Measurements from ENCODE around the gene NUDC. TPM values are rescaled to one million over a fixed set of nuclear protein-coding genes. Genes with fewer than 3 reads are reported as not detected.

NUDC gene
- total and polyA plus RNA-seq, 2 of the 13 experiments (the other 11 are each of a cell fraction or from before 2014, with no cell fraction given) = 34.7 to 104 TPM

DNA sequence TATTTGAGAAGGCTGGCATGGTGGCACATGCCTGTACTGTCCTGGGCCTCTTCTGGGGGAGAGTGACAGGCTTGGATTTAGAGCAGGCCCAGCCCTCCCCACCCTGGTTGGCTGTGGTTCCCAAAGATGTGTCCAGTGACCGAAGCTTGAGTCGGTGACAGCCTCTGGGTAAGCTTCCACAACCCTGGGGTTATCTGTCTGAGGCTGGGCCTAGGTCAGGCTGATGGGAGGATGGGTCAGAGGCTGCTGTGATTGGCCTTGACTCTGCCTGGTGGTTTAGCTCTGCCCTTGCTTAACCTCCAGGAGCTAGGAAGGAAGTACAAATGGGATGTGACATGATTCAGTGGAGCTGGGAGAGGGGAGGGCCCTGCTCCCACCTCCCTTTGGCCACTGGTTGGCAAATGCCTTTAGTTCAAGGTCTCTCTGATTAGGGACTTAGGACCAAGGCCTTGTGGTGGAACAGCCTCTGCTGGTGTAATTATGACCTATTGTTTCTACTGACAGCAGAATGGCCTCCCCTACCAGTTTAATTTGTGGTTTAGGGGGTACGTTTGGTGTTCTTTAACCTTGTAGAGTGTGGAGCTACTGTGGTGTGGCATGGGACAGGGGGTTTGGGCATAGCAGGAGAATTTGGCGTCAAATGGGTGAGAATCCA lies 16.6 kb downstream of the NUDC start (continued):
- TF ChIP-seq, protein P1, sequence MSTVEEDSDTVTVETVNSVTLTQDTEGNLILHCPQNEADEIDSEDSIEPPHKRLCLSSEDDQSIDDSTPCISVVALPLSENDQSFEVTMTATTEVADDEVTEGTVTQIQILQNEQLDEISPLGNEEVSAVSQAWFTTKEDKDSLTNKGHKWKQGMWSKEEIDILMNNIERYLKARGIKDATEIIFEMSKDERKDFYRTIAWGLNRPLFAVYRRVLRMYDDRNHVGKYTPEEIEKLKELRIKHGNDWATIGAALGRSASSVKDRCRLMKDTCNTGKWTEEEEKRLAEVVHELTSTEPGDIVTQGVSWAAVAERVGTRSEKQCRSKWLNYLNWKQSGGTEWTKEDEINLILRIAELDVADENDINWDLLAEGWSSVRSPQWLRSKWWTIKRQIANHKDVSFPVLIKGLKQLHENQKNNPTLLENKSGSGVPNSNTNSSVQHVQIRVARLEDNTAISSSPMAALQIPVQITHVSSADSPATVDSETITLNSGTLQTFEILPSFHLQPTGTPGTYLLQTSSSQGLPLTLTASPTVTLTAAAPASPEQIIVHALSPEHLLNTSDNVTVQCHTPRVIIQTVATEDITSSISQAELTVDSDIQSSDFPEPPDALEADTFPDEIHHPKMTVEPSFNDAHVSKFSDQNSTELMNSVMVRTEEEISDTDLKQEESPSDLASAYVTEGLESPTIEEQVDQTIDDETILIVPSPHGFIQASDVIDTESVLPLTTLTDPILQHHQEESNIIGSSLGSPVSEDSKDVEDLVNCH (CRISPR knock-in tag; IDR thresholded peaks at IDR 0.05) = no peak
- TF ChIP-seq PHF21A (CRISPR knock-in tag; IDR thresholded peaks at IDR 0.05) (peak; percentile 97), RBM39 (IDR thresholded peaks at IDR 0.05; ENCODE audit: low read depth, low read length, poor library complexity, severe bottlenecking) (no peak), ZNF160 (CRISPR knock-in tag; IDR thresholded peaks at IDR 0.05) (no peak; the same call in none of the 2 replicates), SALL1 (CRISPR knock-in tag; IDR thresholded peaks at IDR 0.05) (peak; percentile 98), TOE1 (CRISPR knock-in tag; IDR thresholded peaks at IDR 0.05) (no peak), ZNF337 (CRISPR knock-in tag; IDR thresholded peaks at IDR 0.05; ENCODE audit: borderline replicate concordance, low read depth) (0 out of 2 replicates have a peak, but pooled peaks have one; percentile 66), PTBP1 (IDR thresholded peaks at IDR 0.05; ENCODE audit: low read depth, low read length, poor library complexity, severe bottlenecking) (no peak), NCOA5 (CRISPR knock-in tag; IDR thresholded peaks at IDR 0.05) (no peak), ELF1 (CRISPR knock-in tag; IDR thresholded peaks at IDR 0.05) (peak; percentile 63), ZNF773 (CRISPR knock-in tag; IDR thresholded peaks at IDR 0.05; ENCODE audit: borderline replicate concordance) (no peak), ZNF557 (CRISPR knock-in tag; IDR thresholded peaks at IDR 0.05) (no peak), ZNF660 (CRISPR knock-in tag; IDR thresholded peaks at IDR 0.05; ENCODE audit: borderline replicate concordance, low read depth) (no peak), EHMT2 (IDR thresholded peaks at IDR 0.05; ENCODE audit: borderline replicate concordance, low read depth, low read length) (0 out of 2 replicates have a peak, but pooled peaks have one; percentile 35), ZNF652 (CRISPR knock-in tag; IDR thresholded peaks at IDR 0.05; ENCODE audit: borderline replicate concordance, low read depth) (peak; percentile 69; the same call in 1 of the 2 replicates), SOX13 (IDR thresholded peaks at IDR 0.05) (peak; percentile 90), SOX13 (CRISPR knock-in tag; conservative IDR thresholded peaks at IDR 0.05 in 1 of 2, IDR thresholded peaks at IDR 0.05 in 1 of 2) (peak in 1 of 2 experiments; percentile 94; a peak in 2 of 4 replicates), ZNF180 (CRISPR knock-in tag; IDR thresholded peaks at IDR 0.05; ENCODE audit: borderline replicate concordance, low read depth) (no peak), ZNF674 (CRISPR knock-in tag; IDR thresholded peaks at IDR 0.05; ENCODE audit: low read depth) (no peak), NCOA2 (CRISPR knock-in tag; IDR thresholded peaks at IDR 0.05) (peak; percentile 94), FIP1L1 (IDR thresholded peaks at IDR 0.05; ENCODE audit: borderline replicate concordance, insufficient read depth, low read depth, low read length) (no peak), TARDBP (CRISPR knock-in tag; IDR thresholded peaks at IDR 0.05) (peak; percentile 95)
- TF ChIP-seq, protein P2, sequence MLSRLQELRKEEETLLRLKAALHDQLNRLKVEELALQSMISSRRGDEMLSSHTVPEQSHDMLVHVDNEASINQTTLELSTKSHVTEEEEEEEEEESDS (CRISPR knock-in tag; IDR thresholded peaks at IDR 0.05; ENCODE audit: borderline replicate concordance) = no peak; the same call in 1 of the 2 replicates
- TF ChIP-seq, protein P3, sequence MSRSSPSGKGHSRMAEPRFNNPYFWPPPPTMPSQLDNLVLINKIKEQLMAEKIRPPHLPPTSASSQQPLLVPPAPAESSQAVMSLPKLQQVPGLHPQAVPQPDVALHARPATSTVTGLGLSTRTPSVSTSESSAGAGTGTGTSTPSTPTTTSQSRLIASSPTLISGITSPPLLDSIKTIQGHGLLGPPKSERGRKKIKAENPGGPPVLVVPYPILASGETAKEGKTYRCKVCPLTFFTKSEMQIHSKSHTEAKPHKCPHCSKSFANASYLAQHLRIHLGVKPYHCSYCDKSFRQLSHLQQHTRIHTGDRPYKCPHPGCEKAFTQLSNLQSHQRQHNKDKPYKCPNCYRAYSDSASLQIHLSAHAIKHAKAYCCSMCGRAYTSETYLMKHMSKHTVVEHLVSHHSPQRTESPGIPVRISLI (CRISPR knock-in tag; IDR thresholded peaks at IDR 0.05; ENCODE audit: borderline replicate concordance) = peak; percentile 43; the same call in 1 of the 2 replicates
- TF ChIP-seq, protein P4, sequence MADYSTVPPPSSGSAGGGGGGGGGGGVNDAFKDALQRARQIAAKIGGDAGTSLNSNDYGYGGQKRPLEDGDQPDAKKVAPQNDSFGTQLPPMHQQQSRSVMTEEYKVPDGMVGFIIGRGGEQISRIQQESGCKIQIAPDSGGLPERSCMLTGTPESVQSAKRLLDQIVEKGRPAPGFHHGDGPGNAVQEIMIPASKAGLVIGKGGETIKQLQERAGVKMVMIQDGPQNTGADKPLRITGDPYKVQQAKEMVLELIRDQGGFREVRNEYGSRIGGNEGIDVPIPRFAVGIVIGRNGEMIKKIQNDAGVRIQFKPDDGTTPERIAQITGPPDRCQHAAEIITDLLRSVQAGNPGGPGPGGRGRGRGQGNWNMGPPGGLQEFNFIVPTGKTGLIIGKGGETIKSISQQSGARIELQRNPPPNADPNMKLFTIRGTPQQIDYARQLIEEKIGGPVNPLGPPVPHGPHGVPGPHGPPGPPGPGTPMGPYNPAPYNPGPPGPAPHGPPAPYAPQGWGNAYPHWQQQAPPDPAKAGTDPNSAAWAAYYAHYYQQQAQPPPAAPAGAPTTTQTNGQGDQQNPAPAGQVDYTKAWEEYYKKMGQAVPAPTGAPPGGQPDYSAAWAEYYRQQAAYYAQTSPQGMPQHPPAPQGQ (CRISPR knock-in tag; IDR thresholded peaks at IDR 0.05; ENCODE audit: borderline replicate concordance) = no peak

Measured in HepG2 (cell line).